Panc1 (cell line): Measurements from ENCODE around the gene EML6. TPM values are rescaled to one million over a fixed set of nuclear protein-coding genes. Genes with fewer than 3 reads are reported as not detected.

ENCODE experiments used
- ATAC-seq: fragments of 200-7000 bp; cut with Tn5 transposase; 2 replicates; pipeline ENCODE4 v1.9.1; 2020; ENCODE audit warnings: mild to moderate bottlenecking, moderate library complexity
- BruUV-seq: library from RNA; stranded (reverse); fragments of 400-500 nt; replicated peaks from 2 replicates; lab custom pipeline; 2021; lab: Mats Ljungman, UMichigan
- CTCF ChIA-PET: fragments of 300-600 bp; sonication (Branson Sonifier 250); formaldehyde crosslinking; loops from one replicate; lab custom pipeline; 2022; ENCODE audit warnings: antibody characterized with exemption; lab: Charles Lee
- POLR2A ChIA-PET: fragments of 300-600 bp; sonication (Branson Sonifier 250); formaldehyde crosslinking; loops from one replicate; lab custom pipeline; 2022; ENCODE audit warnings: antibody characterized with exemption; lab: Charles Lee
- DNase-seq: peaks from one replicate; pipeline ENCODE4 v3.0.0-alpha.2; 2010; ENCODE audit warnings: low read depth, low spot score
- H3K27ac ChIP-seq: 2 replicates; pipeline ENCODE4 v1.5.1; 2011; ENCODE audit warnings: mild to moderate bottlenecking, low read length, inconsistent platforms
- H3K27me3 ChIP-seq: fragments of 200-500 bp; sonication (Bioruptor generic); 2 replicates; pipeline ENCODE4 v1.6.0; 2014; ENCODE audit warnings: low read length, inconsistent platforms; ENCODE audit not compliant: control insufficient read depth, insufficient read depth
- H3K36me3 ChIP-seq: fragments of 200-500 bp; sonication (Bioruptor generic); 2 replicates; pipeline ENCODE4 v1.5.1; 2014; ENCODE audit warnings: inconsistent platforms, mild to moderate bottlenecking, low read length, moderate library complexity; ENCODE audit not compliant: control insufficient read depth, insufficient read depth
- H3K4me1 ChIP-seq: 2 replicates; pipeline ENCODE4 v1.5.1; 2011; ENCODE audit warnings: inconsistent platforms, mild to moderate bottlenecking, low read length, moderate library complexity; ENCODE audit not compliant: control insufficient read depth, insufficient read depth
- H3K4me3 ChIP-seq, 2 experiments: 2 replicates each; pipeline ENCODE4 v1.5.1; 2011 to 2012; ENCODE audit warnings: low read depth in 2 of 2, low read length in 2 of 2, mild to moderate bottlenecking in 2 of 2, inconsistent platforms in 1 of 2, moderate library complexity in 1 of 2
- H3K9me3 ChIP-seq: fragments of 200-500 bp; sonication (Bioruptor generic); 2 replicates; pipeline ENCODE4 v1.5.1; 2014; ENCODE audit warnings: low read depth, mild to moderate bottlenecking, inconsistent platforms, low read length, moderate library complexity; ENCODE audit not compliant: control insufficient read depth, insufficient read depth
- POLR2AphosphoS5 ChIP-seq: IDR thresholded peaks from 2 replicates; pipeline ENCODE4 v1.6.1; 2012; ENCODE audit warnings: mild to moderate bottlenecking, low read depth, low read length, moderate library complexity
- SIN3A ChIP-seq: IDR thresholded peaks from 2 replicates; pipeline ENCODE4 v1.6.1; 2012; ENCODE audit warnings: low read depth, mild to moderate bottlenecking, low read length, moderate library complexity, borderline replicate concordance; ENCODE audit not compliant: insufficient read depth
- TCF7L2 ChIP-seq: IDR thresholded peaks from 2 replicates; pipeline ENCODE4 v1.6.1; 2011; ENCODE audit warnings: mild to moderate bottlenecking, low read depth, low read length, inconsistent platforms
- in situ Hi-C: cut with HindIII; loops from 2 replicates; pipeline ENCODE4 v1.10.0; 2016; ENCODE audit warnings: low sequenced_read_pairs, low pct_unique_long_range_greater_than_20kb
- intact Hi-C: fragments of 100-400 bp; cut with micrococcal nuclease; formaldehyde crosslinking; loops from one replicate; pipeline ENCODE4 v1.10.0; 2022; ENCODE audit not compliant: unreplicated experiment
- total RNA-seq: library from RNA; stranded (reverse); gene quantifications from one replicate; pipeline ENCODE4 v1.2.1, GENCODE V29; 2021; ENCODE audit not compliant: unreplicated experiment
- TF ChIP-seq, protein P1 (sequence below): fragments of 450-650 bp; IDR thresholded peaks from 2 replicates; pipeline ENCODE4 v1.5.1; 2017; ENCODE audit warnings: mild to moderate bottlenecking
- TF ChIP-seq, protein P2 (sequence below), 2 experiments: IDR thresholded peaks; 2 replicates each; pipeline ENCODE4 v1.6.1; 2011 to 2012; ENCODE audit warnings: low read depth in 2 of 2, control low read depth in 1 of 2, low read length in 1 of 2, mild to moderate bottlenecking in 1 of 2, moderate library complexity in 1 of 2; ENCODE audit not compliant: insufficient read depth in 1 of 2

Gene EML6
- total RNA-seq, 1 experiment from 2014 or later, result 6.3 TPM

DNA sequence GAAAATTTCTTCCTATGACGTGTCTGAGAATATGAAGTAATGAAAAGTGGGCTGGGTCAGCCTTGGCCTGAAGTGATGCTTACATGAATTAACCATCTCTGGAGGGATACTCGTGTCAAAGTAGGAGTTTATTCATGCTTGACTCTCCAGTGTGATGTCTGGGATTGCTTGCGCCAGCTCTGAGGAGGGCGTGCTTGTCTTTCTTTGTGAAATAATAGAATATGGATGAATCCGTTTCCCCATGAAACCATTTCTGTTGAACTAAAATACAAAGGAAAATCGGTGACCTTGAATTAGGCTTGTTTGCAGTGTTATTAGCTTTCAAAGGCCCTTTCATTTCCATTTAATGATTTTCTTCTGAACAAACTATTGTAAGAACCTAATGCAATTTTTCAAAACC lies 77.9 kb downstream of the EML6 start:
- POLR2A ChIA-PET, result no interaction called here
- BruUV-seq, result no TSS peak
- intact Hi-C loops (no loop called here), in situ Hi-C loops (no loop called here)
- H3K4me3 ChIP-seq, result no peak overlapping the region
- DNase-seq (no peak), ATAC-seq (no peak)
- no peaks in the 10 kb centered on the region for H3K27me3 ChIP-seq
- H3K36me3 ChIP-seq, result no peaks in the 10 kb centered on the region
- no peak overlapping the region for H3K27ac ChIP-seq
- CTCF ChIA-PET, result no interaction called here
- no peaks in the 10 kb centered on the region for H3K4me1 ChIP-seq
- TF ChIP-seq POLR2AphosphoS5 (no peak), TCF7L2 (no peak), SIN3A (no peak)
- TF ChIP-seq, protein P1, sequence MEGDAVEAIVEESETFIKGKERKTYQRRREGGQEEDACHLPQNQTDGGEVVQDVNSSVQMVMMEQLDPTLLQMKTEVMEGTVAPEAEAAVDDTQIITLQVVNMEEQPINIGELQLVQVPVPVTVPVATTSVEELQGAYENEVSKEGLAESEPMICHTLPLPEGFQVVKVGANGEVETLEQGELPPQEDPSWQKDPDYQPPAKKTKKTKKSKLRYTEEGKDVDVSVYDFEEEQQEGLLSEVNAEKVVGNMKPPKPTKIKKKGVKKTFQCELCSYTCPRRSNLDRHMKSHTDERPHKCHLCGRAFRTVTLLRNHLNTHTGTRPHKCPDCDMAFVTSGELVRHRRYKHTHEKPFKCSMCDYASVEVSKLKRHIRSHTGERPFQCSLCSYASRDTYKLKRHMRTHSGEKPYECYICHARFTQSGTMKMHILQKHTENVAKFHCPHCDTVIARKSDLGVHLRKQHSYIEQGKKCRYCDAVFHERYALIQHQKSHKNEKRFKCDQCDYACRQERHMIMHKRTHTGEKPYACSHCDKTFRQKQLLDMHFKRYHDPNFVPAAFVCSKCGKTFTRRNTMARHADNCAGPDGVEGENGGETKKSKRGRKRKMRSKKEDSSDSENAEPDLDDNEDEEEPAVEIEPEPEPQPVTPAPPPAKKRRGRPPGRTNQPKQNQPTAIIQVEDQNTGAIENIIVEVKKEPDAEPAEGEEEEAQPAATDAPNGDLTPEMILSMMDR, result no peak
- TF ChIP-seq, protein P2, sequence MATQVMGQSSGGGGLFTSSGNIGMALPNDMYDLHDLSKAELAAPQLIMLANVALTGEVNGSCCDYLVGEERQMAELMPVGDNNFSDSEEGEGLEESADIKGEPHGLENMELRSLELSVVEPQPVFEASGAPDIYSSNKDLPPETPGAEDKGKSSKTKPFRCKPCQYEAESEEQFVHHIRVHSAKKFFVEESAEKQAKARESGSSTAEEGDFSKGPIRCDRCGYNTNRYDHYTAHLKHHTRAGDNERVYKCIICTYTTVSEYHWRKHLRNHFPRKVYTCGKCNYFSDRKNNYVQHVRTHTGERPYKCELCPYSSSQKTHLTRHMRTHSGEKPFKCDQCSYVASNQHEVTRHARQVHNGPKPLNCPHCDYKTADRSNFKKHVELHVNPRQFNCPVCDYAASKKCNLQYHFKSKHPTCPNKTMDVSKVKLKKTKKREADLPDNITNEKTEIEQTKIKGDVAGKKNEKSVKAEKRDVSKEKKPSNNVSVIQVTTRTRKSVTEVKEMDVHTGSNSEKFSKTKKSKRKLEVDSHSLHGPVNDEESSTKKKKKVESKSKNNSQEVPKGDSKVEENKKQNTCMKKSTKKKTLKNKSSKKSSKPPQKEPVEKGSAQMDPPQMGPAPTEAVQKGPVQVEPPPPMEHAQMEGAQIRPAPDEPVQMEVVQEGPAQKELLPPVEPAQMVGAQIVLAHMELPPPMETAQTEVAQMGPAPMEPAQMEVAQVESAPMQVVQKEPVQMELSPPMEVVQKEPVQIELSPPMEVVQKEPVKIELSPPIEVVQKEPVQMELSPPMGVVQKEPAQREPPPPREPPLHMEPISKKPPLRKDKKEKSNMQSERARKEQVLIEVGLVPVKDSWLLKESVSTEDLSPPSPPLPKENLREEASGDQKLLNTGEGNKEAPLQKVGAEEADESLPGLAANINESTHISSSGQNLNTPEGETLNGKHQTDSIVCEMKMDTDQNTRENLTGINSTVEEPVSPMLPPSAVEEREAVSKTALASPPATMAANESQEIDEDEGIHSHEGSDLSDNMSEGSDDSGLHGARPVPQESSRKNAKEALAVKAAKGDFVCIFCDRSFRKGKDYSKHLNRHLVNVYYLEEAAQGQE (IDR thresholded peaks at IDR 0.05; ENCODE audit: insufficient read depth in 1 of 2, low read depth in 2 of 2, low read length in 1 of 2), result no peak
- peaks cover 14% of the 10 kb centered on the region; the same call in 1 of the 2 replicates for H3K9me3 ChIP-seq

DNA sequence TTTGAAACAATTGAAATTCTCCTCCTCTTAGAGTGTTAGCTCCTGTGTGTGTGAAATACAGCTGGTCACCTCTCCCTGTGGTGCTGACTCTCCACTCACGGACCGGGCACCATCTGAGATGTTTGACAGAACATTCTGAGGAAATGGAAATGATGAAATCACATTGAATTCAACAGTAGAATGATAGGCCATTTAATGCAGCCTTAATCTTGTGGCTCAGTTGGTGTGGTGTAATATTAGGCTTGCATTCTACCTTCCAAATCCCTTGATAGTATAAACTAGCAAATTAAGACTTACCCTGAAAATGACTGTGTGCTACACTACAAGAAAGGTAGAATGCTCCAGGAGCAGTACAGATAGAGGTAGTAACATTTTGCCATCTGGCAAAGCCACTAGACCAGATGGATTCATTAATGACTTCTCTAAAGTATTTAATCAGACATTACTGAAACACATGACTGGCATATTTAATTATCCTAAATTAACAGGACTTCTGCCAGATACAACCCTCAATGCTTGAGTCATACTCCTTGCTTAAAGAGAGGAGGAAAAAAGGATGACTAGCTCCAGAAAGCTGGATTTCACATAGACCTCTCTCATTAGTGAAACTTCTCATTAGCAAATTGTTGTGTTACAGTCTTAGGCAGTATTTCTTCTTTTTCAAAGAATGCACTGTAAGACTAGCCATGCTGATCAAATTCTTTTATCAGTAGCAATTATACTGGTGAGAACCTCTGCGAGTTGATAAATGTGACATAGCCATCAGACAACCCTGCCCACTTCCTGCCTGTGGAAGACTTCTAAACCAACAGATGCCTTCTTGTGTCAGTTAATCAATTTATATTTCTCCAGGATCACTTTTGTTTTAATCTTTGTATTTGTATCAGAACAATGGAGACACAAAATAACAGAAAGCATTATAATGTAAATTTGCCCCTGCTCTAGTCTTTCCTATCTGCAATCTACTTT lies 80.6 kb downstream of the EML6 start:
- H3K27ac ChIP-seq, result no peak overlapping the region
- TF ChIP-seq TCF7L2, result no peak
- TF ChIP-seq, protein P2 (IDR thresholded peaks at IDR 0.05; ENCODE audit: insufficient read depth in 1 of 2, low read depth in 2 of 2, low read length in 1 of 2), result no peak
- TF ChIP-seq SIN3A, result no peak
- TF ChIP-seq, protein P1, result no peak
- no peak for TF ChIP-seq POLR2AphosphoS5

More for the DNA sequence above, 80.6 kb downstream of the EML6 start:
- intact Hi-C loops (no loop called here), in situ Hi-C loops (no loop called here)
- ATAC-seq (no peak), DNase-seq (no peak)
- H3K27me3 ChIP-seq, result no peaks in the 10 kb centered on the region
- CTCF ChIA-PET, result no interaction called here
- H3K36me3 ChIP-seq, result no peaks in the 10 kb centered on the region
- H3K4me1 ChIP-seq, result no peaks in the 10 kb centered on the region
- peaks cover 14% of the 10 kb centered on the region; the same call in 1 of the 2 replicates for H3K9me3 ChIP-seq
- POLR2A ChIA-PET, result no interaction called here
- H3K4me3 ChIP-seq, result no peak overlapping the region
- BruUV-seq, result no TSS peak
